Measurements from ENCODE around the gene RFX1.

RFX1 gene

GRCh38 chr19:13942023-13942684 lies 64.0 kb downstream of the RFX1 start:
- DNase-seq (ENCODE audit: low read depth), result no peak

DNA sequence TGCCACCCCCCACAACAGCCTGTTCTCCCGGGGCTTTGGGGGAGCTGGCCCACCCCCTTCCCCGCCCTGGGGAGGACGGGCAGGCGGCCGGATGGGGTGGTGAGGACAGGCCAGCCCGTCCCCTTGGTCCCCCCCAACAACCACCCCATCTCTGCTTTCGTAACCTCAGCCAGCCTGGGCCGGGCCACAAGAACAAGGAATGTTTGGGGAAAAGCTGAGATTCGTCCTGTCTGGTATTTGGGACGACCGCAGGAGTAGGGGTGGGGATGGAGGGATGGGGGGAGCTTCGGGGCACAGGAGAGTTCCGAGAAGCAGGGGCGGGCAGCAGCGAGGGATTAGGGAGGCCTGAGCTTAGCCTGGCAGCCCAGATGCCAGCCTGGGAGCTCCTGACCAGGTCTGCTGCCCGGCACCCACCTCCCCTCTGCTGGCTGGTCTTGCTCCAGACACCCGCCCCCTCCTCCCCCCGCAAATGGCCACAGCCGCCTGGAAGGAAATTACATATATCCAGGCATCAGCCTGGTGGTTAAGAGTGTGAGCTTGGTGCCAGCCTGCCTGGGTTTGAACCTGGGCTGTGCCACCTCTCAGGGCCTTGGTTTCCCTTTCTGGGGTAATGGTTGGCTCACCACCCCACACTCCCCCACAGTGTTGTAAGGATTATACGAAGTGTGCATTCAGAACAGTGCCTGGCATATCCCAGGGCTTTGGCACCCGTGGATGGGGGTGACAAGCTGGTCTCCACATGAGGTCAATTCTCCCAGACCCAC lies 67.6 kb downstream of the RFX1 start, which contains the start of gene PODNL1:
PODNL1 (minus strand) TSS at position 117 of the 764 bp plus-strand sequence. CDS start 236 bp downstream, outside the sequence.
- no peak for DNase-seq (ENCODE audit: low read depth)
- TF ChIP-seq, protein P1, sequence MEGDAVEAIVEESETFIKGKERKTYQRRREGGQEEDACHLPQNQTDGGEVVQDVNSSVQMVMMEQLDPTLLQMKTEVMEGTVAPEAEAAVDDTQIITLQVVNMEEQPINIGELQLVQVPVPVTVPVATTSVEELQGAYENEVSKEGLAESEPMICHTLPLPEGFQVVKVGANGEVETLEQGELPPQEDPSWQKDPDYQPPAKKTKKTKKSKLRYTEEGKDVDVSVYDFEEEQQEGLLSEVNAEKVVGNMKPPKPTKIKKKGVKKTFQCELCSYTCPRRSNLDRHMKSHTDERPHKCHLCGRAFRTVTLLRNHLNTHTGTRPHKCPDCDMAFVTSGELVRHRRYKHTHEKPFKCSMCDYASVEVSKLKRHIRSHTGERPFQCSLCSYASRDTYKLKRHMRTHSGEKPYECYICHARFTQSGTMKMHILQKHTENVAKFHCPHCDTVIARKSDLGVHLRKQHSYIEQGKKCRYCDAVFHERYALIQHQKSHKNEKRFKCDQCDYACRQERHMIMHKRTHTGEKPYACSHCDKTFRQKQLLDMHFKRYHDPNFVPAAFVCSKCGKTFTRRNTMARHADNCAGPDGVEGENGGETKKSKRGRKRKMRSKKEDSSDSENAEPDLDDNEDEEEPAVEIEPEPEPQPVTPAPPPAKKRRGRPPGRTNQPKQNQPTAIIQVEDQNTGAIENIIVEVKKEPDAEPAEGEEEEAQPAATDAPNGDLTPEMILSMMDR (IDR thresholded peaks at IDR 0.05; ENCODE audit: low read depth, low read length, missing control alignments), result no peak
- H3K4me3 ChIP-seq (ENCODE audit: low read depth, low read length), result no peak within 1 kb of the TSS

More at GRCh38 chr19:13942023-13942684, 64.0 kb downstream of the RFX1 start:
- H3K4me3 ChIP-seq (ENCODE audit: low read depth, low read length), result no peak overlapping the region
- TF ChIP-seq, protein P1 (IDR thresholded peaks at IDR 0.05; ENCODE audit: low read depth, low read length, missing control alignments), result no peak

GRCh38 chr19:13937479-13938300 lies 68.4 kb downstream of the RFX1 start:
- no peak for DNase-seq (ENCODE audit: low read depth)
- TF ChIP-seq, protein P1 (IDR thresholded peaks at IDR 0.05; ENCODE audit: low read depth, low read length, missing control alignments), result no peak
- no peak overlapping the region for H3K4me3 ChIP-seq (ENCODE audit: low read depth, low read length)

GRCh38 chr19:13935765-13936510 lies 70.2 kb downstream of the RFX1 start:
- TF ChIP-seq, protein P1 (IDR thresholded peaks at IDR 0.05; ENCODE audit: low read depth, low read length, missing control alignments), result no peak
- no peak overlapping the region for H3K4me3 ChIP-seq (ENCODE audit: low read depth, low read length)
- DNase-seq (ENCODE audit: low read depth), result no peak

- TF ChIP-seq, protein P1 (IDR thresholded peaks at IDR 0.05; ENCODE audit: low read depth, low read length, missing control alignments), result no peak
- no peak overlapping the region for H3K4me3 ChIP-seq (ENCODE audit: low read depth, low read length)
- no peak for DNase-seq (ENCODE audit: low read depth)
These were observed 71.4 kb downstream of the RFX1 start for GRCh38 chr19:13934785-13935109.

GRCh38 chr19:13932911-13933393 lies 73.2 kb downstream of the RFX1 start:
- no peak for DNase-seq (ENCODE audit: low read depth)
- TF ChIP-seq, protein P1 (IDR thresholded peaks at IDR 0.05; ENCODE audit: low read depth, low read length, missing control alignments), result no peak

More at GRCh38 chr19:13932911-13933393, 73.2 kb downstream of the RFX1 start:
- no peak overlapping the region for H3K4me3 ChIP-seq (ENCODE audit: low read depth, low read length)

Measured in GM12864 (cell line).